GM21825 (cell line): ENCODE results near the gene RGS6.

Experiments used
- ATAC-seq: cut with Tn5 transposase; IDR thresholded peaks from one replicate; pipeline ENCODE4 v1.9.1; 2021; ENCODE audit warnings: mild to moderate bottlenecking, moderate library complexity; ENCODE audit not compliant: unreplicated experiment

The RGS6 gene

GRCh38 chr14:72383865-72384264 is 451.6 kb downstream of the RGS6 start:
- no peak for ATAC-seq

GRCh38 chr14:72387726-72388125 is 455.5 kb downstream of the RGS6 start:
- ATAC-seq, result no peak

GRCh38 chr14:72389200-72389599 is 457.0 kb downstream of the RGS6 start:
- ATAC-seq, result no peak

GRCh38 chr14:72401101-72401625 is 468.9 kb downstream of the RGS6 start:
- no peak for ATAC-seq

- no peak for ATAC-seq
Observed at GRCh38 chr14:72401632-72402376, 469.6 kb downstream of the RGS6 start.

- no peak for ATAC-seq
Observed at GRCh38 chr14:72402377-72402772, 470.1 kb downstream of the RGS6 start.

- ATAC-seq, result no peak
Observed at GRCh38 chr14:72404106-72404774, 472.0 kb downstream of the RGS6 start.

- ATAC-seq, result no peak
Observed at GRCh38 chr14:72404998-72405397, 472.8 kb downstream of the RGS6 start.

- no peak for ATAC-seq
Observed at GRCh38 chr14:72408020-72408419, 475.8 kb downstream of the RGS6 start.

GRCh38 chr14:72409047-72409446 is 476.8 kb downstream of the RGS6 start:
- no peak for ATAC-seq

GRCh38 chr14:72416081-72416849 is 484.0 kb downstream of the RGS6 start:
- ATAC-seq, result no peak

GRCh38 chr14:72416892-72417291 is 484.7 kb downstream of the RGS6 start:
- no peak for ATAC-seq

GRCh38 chr14:72418806-72419205 is 486.6 kb downstream of the RGS6 start:
- ATAC-seq, result no peak

- ATAC-seq, result no peak
Observed at GRCh38 chr14:72419226-72419775, 487.1 kb downstream of the RGS6 start.

GRCh38 chr14:72420749-72421474 is 488.7 kb downstream of the RGS6 start:
- no peak for ATAC-seq

GRCh38 chr14:72423957-72424356 is 491.7 kb downstream of the RGS6 start:
- no peak for ATAC-seq

GRCh38 chr14:72430457-72430856 is 498.2 kb downstream of the RGS6 start:
- no peak for ATAC-seq

GRCh38 chr14:72432748-72433147 is 500.5 kb downstream of the RGS6 start:
- no peak for ATAC-seq

- no peak for ATAC-seq
Observed at GRCh38 chr14:72433511-72433910, 501.3 kb downstream of the RGS6 start.

- no peak for ATAC-seq
Observed at GRCh38 chr14:72434856-72435255, 502.6 kb downstream of the RGS6 start.

GRCh38 chr14:72439707-72440106 is 507.5 kb downstream of the RGS6 start:
- no peak for ATAC-seq
